GM23338 (cell line): Measurements from ENCODE around the gene CCL7. TPM values are rescaled to one million over a fixed set of nuclear protein-coding genes. Genes with fewer than 3 reads are reported as not detected.

Experiments
- ATAC-seq: fragments of 200-7000 bp; cut with Tn5 transposase; 3 replicates; pipeline ENCODE4 v1.9.1; 2020
- DNase-seq: peaks from one replicate; pipeline ENCODE4 v3.0.0-alpha.2; 2015; ENCODE audit warnings: low spot score
- H2AFZ ChIP-seq: fragments of 200-600 bp; sonication (generic); 2 replicates; pipeline ENCODE4 v1.8.0; 2016; ENCODE audit warnings: antibody characterized with exemption, mild to moderate bottlenecking, moderate library complexity
- H3F3A ChIP-seq: fragments of 200-600 bp; sonication (generic); replicated peaks from 2 replicates; pipeline ENCODE4 v1.8.0; 2017; ENCODE audit warnings: antibody characterized with exemption, mixed run types, low read depth
- H3K27ac ChIP-seq: fragments of 200-600 bp; sonication (generic); 2 replicates; pipeline ENCODE4 v1.6.1; 2016; ENCODE audit warnings: low read depth
- H3K27me3 ChIP-seq: fragments of 200-600 bp; sonication (generic); 2 replicates; pipeline ENCODE4 v1.8.0; 2016; ENCODE audit warnings: mild to moderate bottlenecking, mixed run types, moderate library complexity; ENCODE audit not compliant: insufficient read depth
- H3K36me3 ChIP-seq: fragments of 200-600 bp; sonication (generic); 2 replicates; pipeline ENCODE4 v1.8.0; 2016; ENCODE audit warnings: mild to moderate bottlenecking; ENCODE audit not compliant: insufficient read depth
- H3K4me1 ChIP-seq: fragments of 200-600 bp; sonication (generic); 2 replicates; pipeline ENCODE4 v1.8.0; 2016; ENCODE audit warnings: mild to moderate bottlenecking, moderate library complexity; ENCODE audit not compliant: insufficient read depth
- H3K4me2 ChIP-seq: fragments of 200-600 bp; sonication (generic); 2 replicates; pipeline ENCODE4 v1.7.1; 2017; ENCODE audit warnings: mixed run types
- H3K4me3 ChIP-seq: fragments of 200-600 bp; sonication (generic); 2 replicates; pipeline ENCODE4 v1.6.1; 2016; ENCODE audit warnings: mixed run types
- H3K79me2 ChIP-seq: fragments of 200-600 bp; sonication (generic); replicated peaks from 2 replicates; pipeline ENCODE4 v1.8.0; 2017; ENCODE audit warnings: mild to moderate bottlenecking; ENCODE audit not compliant: insufficient read depth
- H3K9me2 ChIP-seq: fragments of 200-600 bp; sonication (generic); 2 replicates; pipeline ENCODE4 v1.8.0; 2017; ENCODE audit not compliant: insufficient read depth
- H4K20me1 ChIP-seq: fragments of 200-600 bp; sonication (generic); replicated peaks from 2 replicates; pipeline ENCODE4 v1.8.0; 2017; ENCODE audit warnings: mild to moderate bottlenecking; ENCODE audit not compliant: insufficient read depth
- H3K27ac Mint-ChIP-seq: 2 replicates; pipeline ENCODE4 v1.8.0; 2020; ENCODE audit warnings: inconsistent platforms, mild to moderate bottlenecking, moderate library complexity, mixed read lengths
- H3K27me3 Mint-ChIP-seq: 3 replicates; pipeline ENCODE4 v1.8.0; 2022; ENCODE audit warnings: low read depth, mild to moderate bottlenecking, moderate library complexity, mixed read lengths, inconsistent platforms; ENCODE audit not compliant: insufficient read depth, poor library complexity
- H3K36me3 Mint-ChIP-seq: 3 replicates; pipeline ENCODE4 v1.8.0; 2021; ENCODE audit warnings: low read depth, mild to moderate bottlenecking, inconsistent platforms, moderate library complexity, mixed read lengths
- H3K4me1 Mint-ChIP-seq: 3 replicates; pipeline ENCODE4 v1.8.0; 2020; ENCODE audit warnings: mild to moderate bottlenecking, inconsistent platforms, mixed read lengths
- H3K4me3 Mint-ChIP-seq: 3 replicates; pipeline ENCODE4 v1.8.0; 2021; ENCODE audit warnings: moderate library complexity, mild to moderate bottlenecking, inconsistent platforms, mixed read lengths
- H3K9me3 Mint-ChIP-seq: 3 replicates; pipeline ENCODE4 v1.8.0; 2020; ENCODE audit warnings: moderate library complexity, mild to moderate bottlenecking, inconsistent platforms, mixed read lengths
- CREB1 ChIP-seq: fragments of 250-450 bp; sonication (Bioruptor Pico); IDR thresholded peaks from 2 replicates; pipeline ENCODE4 v1.5.0; 2020; ENCODE audit warnings: low read depth, mild to moderate bottlenecking, moderate library complexity
- EZH2phosphoT487 ChIP-seq: fragments of 200-600 bp; sonication (generic); IDR thresholded peaks from one replicate; pipeline ENCODE4 v1.8.1; 2018; ENCODE audit warnings: antibody characterized with exemption; ENCODE audit not compliant: unreplicated experiment
- JUNB ChIP-seq: IDR thresholded peaks from one replicate; pipeline ENCODE4 v1.6.1; 2016; ENCODE audit warnings: antibody characterized with exemption; ENCODE audit not compliant: unreplicated experiment
- NANOG ChIP-seq: IDR thresholded peaks from 2 replicates; pipeline ENCODE4 v1.6.1; 2016; ENCODE audit warnings: antibody characterized with exemption, borderline replicate concordance
- POLR2AphosphoS5 ChIP-seq: IDR thresholded peaks from 2 replicates; pipeline ENCODE4 v1.6.1; 2016; ENCODE audit warnings: antibody characterized with exemption, low read depth
- STAT1 ChIP-seq: IDR thresholded peaks from one replicate; pipeline ENCODE4 v1.6.1; 2016; ENCODE audit warnings: antibody characterized with exemption; ENCODE audit not compliant: unreplicated experiment
- ZNF114 ChIP-seq: fragments of 250-450 bp; sonication (Bioruptor Pico); IDR thresholded peaks from 2 replicates; pipeline ENCODE4 v1.5.0; 2020; ENCODE audit warnings: mild to moderate bottlenecking, moderate library complexity
- polyA plus RNA-seq: library from polyadenylated mRNA; unstranded; fragments of >200 nt; fragmentation: Nextera tagmentation; extraction: Ambion mirVana; gene quantifications from 2 replicates; pipeline ENCODE4 v1.2.1, GENCODE V29; 2016
- total RNA-seq: library from RNA; depleted of rRNA; stranded (reverse); fragments of >200 nt; shearing (Covaris generic); gene quantifications from 2 replicates; pipeline ENCODE4 v1.2.3, GENCODE V29; 2014
- TF ChIP-seq, protein P1 (sequence below): IDR thresholded peaks from one replicate; pipeline ENCODE4 v1.6.1; 2018; ENCODE audit warnings: antibody characterized with exemption; ENCODE audit not compliant: unreplicated experiment
- TF ChIP-seq, protein P2 (sequence below): fragments of 250-450 bp; sonication (Bioruptor Pico); IDR thresholded peaks from 2 replicates; pipeline ENCODE4 v1.5.0; 2020; ENCODE audit warnings: mild to moderate bottlenecking, moderate library complexity
- TF ChIP-seq, protein P3 (sequence below): IDR thresholded peaks from 2 replicates; pipeline ENCODE4 v1.6.1; 2016; ENCODE audit warnings: antibody characterized with exemption
- TF ChIP-seq, protein P4 (sequence below), 2 experiments: fragments of 200-600 bp in 1 of 2; sonication (generic) in 1 of 2; conservative IDR thresholded peaks; 2 replicates each; pipeline versions ENCODE4 v1.5.1 to v1.6.1; 2016 to 2017; ENCODE audit warnings: antibody characterized with exemption in 2 of 2, low read depth in 2 of 2, mild to moderate bottlenecking in 2 of 2, moderate library complexity in 1 of 2

Gene CCL7
- total and polyA plus RNA-seq, 2 experiments from 2014 or later: not detected

DNA sequence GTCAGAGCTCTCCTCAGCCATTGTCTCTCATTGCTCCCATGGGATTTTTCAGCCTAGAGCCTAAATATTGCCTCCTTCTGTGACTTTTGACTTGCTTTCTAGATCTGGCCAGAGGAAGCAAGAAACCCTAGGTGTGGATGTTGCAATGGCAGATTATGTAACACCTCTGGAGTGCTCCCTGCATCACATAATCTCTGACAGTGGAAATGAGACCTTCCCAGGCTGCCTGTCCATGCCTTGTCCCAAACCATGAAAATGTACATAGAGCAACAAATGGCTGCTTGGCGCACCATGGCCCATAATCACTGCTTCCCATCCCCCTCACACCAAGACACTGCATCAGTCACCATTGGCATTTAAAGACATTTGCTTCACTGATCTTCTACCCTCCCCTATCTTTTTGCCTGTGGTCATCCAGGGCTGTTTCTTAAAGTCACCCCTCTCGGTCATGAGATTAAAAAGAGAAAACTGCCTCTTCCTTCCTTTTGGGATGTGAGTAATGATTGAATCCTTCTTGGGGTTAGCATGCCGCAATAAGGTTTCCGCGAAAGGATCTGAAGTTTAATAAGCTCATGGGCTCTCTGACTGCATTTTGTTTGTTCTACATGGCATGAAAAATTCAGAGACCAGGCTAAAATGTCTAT lies 49.1 kb upstream of the CCL7 start:
- TF ChIP-seq, protein P1, sequence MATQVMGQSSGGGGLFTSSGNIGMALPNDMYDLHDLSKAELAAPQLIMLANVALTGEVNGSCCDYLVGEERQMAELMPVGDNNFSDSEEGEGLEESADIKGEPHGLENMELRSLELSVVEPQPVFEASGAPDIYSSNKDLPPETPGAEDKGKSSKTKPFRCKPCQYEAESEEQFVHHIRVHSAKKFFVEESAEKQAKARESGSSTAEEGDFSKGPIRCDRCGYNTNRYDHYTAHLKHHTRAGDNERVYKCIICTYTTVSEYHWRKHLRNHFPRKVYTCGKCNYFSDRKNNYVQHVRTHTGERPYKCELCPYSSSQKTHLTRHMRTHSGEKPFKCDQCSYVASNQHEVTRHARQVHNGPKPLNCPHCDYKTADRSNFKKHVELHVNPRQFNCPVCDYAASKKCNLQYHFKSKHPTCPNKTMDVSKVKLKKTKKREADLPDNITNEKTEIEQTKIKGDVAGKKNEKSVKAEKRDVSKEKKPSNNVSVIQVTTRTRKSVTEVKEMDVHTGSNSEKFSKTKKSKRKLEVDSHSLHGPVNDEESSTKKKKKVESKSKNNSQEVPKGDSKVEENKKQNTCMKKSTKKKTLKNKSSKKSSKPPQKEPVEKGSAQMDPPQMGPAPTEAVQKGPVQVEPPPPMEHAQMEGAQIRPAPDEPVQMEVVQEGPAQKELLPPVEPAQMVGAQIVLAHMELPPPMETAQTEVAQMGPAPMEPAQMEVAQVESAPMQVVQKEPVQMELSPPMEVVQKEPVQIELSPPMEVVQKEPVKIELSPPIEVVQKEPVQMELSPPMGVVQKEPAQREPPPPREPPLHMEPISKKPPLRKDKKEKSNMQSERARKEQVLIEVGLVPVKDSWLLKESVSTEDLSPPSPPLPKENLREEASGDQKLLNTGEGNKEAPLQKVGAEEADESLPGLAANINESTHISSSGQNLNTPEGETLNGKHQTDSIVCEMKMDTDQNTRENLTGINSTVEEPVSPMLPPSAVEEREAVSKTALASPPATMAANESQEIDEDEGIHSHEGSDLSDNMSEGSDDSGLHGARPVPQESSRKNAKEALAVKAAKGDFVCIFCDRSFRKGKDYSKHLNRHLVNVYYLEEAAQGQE: no peak
- TF ChIP-seq CREB1 (CRISPR knock-in tag) (no peak), ZNF114 (no peak), STAT1 (no peak), POLR2AphosphoS5 (no peak), EZH2phosphoT487 (no peak), NANOG (no peak), JUNB (no peak)
- TF ChIP-seq, protein P2, sequence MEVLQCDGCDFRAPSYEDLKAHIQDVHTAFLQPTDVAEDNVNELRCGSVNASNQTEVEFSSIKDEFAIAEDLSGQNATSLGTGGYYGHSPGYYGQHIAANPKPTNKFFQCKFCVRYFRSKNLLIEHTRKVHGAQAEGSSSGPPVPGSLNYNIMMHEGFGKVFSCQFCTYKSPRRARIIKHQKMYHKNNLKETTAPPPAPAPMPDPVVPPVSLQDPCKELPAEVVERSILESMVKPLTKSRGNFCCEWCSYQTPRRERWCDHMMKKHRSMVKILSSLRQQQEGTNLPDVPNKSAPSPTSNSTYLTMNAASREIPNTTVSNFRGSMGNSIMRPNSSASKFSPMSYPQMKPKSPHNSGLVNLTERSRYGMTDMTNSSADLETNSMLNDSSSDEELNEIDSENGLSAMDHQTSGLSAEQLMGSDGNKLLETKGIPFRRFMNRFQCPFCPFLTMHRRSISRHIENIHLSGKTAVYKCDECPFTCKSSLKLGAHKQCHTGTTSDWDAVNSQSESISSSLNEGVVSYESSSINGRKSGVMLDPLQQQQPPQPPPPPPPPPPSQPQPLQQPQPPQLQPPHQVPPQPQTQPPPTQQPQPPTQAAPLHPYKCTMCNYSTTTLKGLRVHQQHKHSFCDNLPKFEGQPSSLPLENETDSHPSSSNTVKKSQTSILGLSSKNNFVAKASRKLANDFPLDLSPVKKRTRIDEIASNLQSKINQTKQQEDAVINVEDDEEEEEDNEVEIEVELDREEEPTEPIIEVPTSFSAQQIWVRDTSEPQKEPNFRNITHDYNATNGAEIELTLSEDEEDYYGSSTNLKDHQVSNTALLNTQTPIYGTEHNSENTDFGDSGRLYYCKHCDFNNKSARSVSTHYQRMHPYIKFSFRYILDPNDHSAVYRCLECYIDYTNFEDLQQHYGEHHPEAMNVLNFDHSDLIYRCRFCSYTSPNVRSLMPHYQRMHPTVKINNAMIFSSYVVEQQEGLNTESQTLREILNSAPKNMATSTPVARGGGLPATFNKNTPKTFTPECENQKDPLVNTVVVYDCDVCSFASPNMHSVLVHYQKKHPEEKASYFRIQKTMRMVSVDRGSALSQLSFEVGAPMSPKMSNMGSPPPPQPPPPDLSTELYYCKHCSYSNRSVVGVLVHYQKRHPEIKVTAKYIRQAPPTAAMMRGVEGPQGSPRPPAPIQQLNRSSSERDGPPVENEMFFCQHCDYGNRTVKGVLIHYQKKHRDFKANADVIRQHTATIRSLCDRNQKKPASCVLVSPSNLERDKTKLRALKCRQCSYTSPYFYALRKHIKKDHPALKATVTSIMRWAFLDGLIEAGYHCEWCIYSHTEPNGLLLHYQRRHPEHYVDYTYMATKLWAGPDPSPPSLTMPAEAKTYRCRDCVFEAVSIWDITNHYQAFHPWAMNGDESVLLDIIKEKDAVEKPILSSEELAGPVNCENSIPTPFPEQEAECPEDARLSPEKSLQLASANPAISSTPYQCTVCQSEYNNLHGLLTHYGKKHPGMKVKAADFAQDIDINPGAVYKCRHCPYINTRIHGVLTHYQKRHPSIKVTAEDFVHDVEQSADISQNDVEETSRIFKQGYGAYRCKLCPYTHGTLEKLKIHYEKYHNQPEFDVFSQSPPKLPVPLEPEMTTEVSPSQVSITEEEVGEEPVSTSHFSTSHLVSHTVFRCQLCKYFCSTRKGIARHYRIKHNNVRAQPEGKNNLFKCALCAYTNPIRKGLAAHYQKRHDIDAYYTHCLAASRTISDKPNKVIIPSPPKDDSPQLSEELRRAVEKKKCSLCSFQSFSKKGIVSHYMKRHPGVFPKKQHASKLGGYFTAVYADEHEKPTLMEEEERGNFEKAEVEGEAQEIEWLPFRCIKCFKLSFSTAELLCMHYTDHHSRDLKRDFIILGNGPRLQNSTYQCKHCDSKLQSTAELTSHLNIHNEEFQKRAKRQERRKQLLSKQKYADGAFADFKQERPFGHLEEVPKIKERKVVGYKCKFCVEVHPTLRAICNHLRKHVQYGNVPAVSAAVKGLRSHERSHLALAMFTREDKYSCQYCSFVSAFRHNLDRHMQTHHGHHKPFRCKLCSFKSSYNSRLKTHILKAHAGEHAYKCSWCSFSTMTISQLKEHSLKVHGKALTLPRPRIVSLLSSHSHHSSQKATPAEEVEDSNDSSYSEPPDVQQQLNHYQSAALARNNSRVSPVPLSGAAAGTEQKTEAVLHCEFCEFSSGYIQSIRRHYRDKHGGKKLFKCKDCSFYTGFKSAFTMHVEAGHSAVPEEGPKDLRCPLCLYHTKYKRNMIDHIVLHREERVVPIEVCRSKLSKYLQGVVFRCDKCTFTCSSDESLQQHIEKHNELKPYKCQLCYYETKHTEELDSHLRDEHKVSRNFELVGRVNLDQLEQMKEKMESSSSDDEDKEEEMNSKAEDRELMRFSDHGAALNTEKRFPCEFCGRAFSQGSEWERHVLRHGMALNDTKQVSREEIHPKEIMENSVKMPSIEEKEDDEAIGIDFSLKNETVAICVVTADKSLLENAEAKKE (CRISPR knock-in tag): no peak
- TF ChIP-seq, protein P3, sequence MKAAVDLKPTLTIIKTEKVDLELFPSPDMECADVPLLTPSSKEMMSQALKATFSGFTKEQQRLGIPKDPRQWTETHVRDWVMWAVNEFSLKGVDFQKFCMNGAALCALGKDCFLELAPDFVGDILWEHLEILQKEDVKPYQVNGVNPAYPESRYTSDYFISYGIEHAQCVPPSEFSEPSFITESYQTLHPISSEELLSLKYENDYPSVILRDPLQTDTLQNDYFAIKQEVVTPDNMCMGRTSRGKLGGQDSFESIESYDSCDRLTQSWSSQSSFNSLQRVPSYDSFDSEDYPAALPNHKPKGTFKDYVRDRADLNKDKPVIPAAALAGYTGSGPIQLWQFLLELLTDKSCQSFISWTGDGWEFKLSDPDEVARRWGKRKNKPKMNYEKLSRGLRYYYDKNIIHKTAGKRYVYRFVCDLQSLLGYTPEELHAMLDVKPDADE: no peak
- TF ChIP-seq, protein P4, sequence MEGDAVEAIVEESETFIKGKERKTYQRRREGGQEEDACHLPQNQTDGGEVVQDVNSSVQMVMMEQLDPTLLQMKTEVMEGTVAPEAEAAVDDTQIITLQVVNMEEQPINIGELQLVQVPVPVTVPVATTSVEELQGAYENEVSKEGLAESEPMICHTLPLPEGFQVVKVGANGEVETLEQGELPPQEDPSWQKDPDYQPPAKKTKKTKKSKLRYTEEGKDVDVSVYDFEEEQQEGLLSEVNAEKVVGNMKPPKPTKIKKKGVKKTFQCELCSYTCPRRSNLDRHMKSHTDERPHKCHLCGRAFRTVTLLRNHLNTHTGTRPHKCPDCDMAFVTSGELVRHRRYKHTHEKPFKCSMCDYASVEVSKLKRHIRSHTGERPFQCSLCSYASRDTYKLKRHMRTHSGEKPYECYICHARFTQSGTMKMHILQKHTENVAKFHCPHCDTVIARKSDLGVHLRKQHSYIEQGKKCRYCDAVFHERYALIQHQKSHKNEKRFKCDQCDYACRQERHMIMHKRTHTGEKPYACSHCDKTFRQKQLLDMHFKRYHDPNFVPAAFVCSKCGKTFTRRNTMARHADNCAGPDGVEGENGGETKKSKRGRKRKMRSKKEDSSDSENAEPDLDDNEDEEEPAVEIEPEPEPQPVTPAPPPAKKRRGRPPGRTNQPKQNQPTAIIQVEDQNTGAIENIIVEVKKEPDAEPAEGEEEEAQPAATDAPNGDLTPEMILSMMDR (conservative IDR thresholded peaks at IDR 0.05; ENCODE audit: low read depth in 2 of 2): no peak
- no peak overlapping the region for H3K4me3 Mint-ChIP-seq
- Histone ChIP-seq H3K36me3 (no peaks in the 10 kb centered on the region), H3K9me2 (0 out of 2 replicates have a peak, but pooled peaks cover 17% of the 10 kb centered on the region), H3K4me1 (no peaks in the 10 kb centered on the region), H4K20me1 (no peaks in the 10 kb centered on the region), H3K79me2 (no peaks in the 10 kb centered on the region), H3K27ac (no peak overlapping the region), H3K4me2 (no peak overlapping the region), H3K4me3 (no peak overlapping the region), H2AFZ (no peak overlapping the region), H3F3A (no peaks in the 10 kb centered on the region), H3K27me3 (no peaks in the 10 kb centered on the region)
- DNase-seq (no peak), ATAC-seq (no peak)
- peaks cover 22% of the 10 kb centered on the region; the same call in 2 of the 3 replicates for H3K9me3 Mint-ChIP-seq
- no peaks in the 10 kb centered on the region for H3K4me1 Mint-ChIP-seq
- H3K27ac Mint-ChIP-seq: no peak overlapping the region
- H3K36me3 Mint-ChIP-seq: peaks cover 8% of the 10 kb centered on the region
- peaks cover 1% of the 10 kb centered on the region for H3K27me3 Mint-ChIP-seq
